GM10847 (cell line): ENCODE data around the gene PTGDR2.

ENCODE experiments used
- POLR2A ChIP-seq: IDR thresholded peaks from 2 replicates; pipeline ENCODE4 v1.6.1; 2011; ENCODE audit not compliant: insufficient read length; ENCODE audit errors: extremely low read depth

PTGDR2 gene

GRCh38 chr11:60854140-60854846, 1.5 kb downstream of the PTGDR2 start:
- no peak for TF ChIP-seq POLR2A

GRCh38 chr11:60852982-60853950, 2.5 kb downstream of the PTGDR2 start:
- no peak for TF ChIP-seq POLR2A

- no peak for TF ChIP-seq POLR2A
Observed at GRCh38 chr11:60852117-60852981, 3.4 kb downstream of the PTGDR2 start.

GRCh38 chr11:60851327-60852104, 4.2 kb downstream of the PTGDR2 start:
- TF ChIP-seq POLR2A = no peak

- no peak for TF ChIP-seq POLR2A
Observed at GRCh38 chr11:60849641-60850520, 5.9 kb downstream of the PTGDR2 start.

GRCh38 chr11:60848714-60849151, 7.0 kb downstream of the PTGDR2 start:
- TF ChIP-seq POLR2A = no peak

GRCh38 chr11:60847896-60848295, 7.9 kb downstream of the PTGDR2 start:
- no peak for TF ChIP-seq POLR2A

GRCh38 chr11:60847281-60847680, 8.5 kb downstream of the PTGDR2 start:
- no peak for TF ChIP-seq POLR2A

GRCh38 chr11:60845338-60845737, 10.4 kb downstream of the PTGDR2 start:
- TF ChIP-seq POLR2A = no peak

- TF ChIP-seq POLR2A = no peak
Observed at GRCh38 chr11:60844870-60845221, 10.9 kb downstream of the PTGDR2 start.

GRCh38 chr11:60844045-60844869, 11.5 kb downstream of the PTGDR2 start:
- no peak for TF ChIP-seq POLR2A

- TF ChIP-seq POLR2A = no peak
Observed at GRCh38 chr11:60842668-60843600, 12.8 kb downstream of the PTGDR2 start.
